Measurements from ENCODE around the gene CERS6.

The CERS6 gene

DNA sequence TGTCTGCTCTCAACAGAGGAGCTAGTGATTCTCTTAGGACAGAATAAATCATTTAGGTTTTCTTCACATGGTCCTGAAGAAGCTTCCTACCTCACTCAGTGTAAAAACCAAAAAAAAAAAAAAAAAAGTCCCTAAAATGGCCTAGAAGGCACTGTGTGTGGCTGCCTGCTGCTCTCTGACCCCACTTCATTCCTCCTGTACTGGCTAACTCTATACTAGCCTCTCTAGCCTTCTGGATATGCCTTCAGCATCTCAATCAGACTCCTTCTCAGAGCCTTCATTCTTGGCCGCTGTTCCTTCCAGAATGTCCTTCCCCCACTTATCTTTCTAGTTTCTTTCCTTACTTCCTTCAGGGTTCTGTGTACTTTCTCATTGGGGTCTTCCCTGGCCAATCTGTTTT, 82.1 kb downstream of the CERS6 start:
- DNase-seq = no peak

DNA sequence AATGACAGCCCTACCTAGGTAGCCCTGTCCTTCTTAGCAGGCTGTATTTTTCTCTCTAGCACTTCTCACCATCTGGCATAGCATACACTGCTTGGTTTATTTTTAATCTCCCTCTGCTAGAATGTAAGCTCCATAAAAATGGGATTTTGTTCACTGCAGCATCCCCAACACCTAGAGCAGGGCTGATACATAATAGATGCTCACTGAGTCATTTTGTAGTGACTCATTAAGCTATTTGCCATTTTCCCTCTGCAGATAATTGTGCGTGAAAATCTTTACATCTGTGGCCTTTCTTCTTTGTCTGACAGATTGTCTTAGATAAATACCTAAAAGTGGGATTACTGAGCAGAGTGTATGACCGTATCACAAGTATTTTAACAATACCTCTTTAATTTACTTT, 82.5 kb downstream of the CERS6 start:
- no peak for DNase-seq

DNA sequence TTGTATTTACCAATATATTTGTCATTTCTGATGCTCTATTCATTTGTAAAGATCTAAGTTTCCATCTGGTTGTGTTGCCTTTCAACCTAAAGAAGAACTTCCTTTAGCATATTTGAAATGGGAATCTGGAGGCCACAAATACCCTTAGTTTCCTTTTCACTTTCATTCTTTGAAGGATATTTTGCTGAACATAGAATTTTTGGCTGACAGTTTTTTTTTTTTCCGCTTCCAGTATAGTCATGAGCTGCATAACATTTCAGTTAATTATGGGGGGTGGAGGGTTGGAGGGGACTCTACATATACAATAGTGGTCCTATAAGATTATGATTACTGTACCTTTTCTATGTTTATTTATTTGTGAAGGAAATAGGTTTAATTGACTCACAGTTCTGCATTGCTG, 83.9 kb downstream of the CERS6 start:
- DNase-seq = no peak

DNA sequence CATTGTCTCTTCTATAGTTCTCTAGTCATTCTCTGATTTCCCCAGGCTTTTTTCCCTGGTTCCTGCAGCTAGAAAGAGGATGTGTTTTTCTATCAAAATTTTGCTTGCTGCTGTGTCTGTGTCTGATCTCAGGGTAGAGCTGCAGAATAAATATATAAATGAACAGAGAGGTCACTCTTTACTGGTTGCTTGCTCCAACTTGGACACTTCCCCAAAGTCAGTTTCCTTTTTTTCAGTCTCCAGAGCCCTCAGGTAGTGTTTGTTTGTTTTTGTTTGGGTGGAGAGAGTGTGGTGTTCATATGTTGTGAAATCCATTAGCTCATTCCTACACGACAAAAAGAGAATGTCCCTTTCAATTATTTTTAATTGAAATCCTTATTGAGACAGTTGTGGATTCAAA, 85.8 kb downstream of the CERS6 start:
- DNase-seq = no peak

DNA sequence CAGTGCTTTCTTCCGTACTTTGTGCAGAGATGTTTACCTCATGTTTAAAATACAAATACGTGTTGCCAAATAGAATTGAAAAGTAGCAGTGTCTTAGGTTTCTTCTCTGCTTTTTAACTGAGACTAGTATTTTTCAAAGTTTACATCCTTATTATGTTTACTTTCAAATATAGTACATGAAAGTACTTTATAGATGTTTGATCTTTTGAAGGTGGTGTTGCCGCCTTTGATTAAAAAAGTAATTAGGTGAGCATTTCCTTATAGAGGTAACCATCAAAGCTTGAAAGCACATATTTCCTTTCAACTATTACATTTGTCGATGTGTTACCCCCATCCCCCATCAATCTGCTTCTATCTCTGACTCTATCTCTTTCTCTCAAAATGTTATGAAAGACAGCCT, 87.0 kb downstream of the CERS6 start:
- DNase-seq = no peak

DNA sequence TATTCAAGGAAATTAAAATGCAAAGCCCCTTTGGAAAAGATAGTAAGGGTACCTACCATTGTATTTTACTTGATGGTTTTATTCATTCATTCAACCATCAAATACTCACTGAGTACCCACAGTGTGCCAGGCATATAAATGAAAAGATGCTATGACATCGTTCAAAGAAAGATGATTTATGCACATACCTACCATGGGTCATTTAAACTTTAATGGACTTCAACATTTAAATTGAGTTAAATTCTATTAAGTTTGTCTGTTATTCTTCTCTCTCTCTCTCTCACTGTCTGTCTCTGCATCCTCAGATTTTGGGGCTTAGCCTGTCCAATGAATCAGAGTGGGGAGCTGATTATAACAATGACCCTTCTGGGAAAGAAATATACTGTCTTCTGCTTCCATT, 87.9 kb downstream of the CERS6 start:
- no peak for DNase-seq

DNA sequence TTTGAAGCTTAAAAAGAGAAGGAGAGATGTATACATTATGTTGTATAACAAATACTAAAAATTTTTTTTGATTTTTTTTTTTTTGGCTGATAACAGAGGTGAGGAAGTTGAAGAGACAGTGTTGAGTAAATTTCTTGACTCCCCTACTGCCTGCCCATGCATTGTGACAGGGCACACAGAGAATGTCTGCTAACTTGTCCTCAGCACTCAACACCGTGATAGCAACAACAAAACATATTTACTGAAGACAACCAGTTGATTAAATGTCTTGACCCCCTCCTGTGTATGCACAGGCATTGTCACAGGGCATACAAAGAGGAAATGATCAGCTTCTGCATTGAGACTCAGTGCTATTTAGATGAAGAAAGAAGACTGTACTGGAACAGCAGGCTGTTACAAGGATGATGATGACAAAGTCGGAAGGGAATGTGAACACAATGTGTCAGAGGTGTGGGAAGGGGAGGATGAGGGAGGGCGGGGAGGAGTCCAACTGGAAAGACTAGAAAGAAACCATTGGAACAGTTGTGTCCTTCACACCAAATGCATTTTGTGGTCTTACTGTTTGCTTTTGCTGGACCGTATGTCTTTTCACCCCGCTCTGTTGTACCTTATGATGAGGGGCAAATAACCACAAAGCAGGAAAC, 89.5 kb downstream of the CERS6 start:
- no peak for DNase-seq

DNA sequence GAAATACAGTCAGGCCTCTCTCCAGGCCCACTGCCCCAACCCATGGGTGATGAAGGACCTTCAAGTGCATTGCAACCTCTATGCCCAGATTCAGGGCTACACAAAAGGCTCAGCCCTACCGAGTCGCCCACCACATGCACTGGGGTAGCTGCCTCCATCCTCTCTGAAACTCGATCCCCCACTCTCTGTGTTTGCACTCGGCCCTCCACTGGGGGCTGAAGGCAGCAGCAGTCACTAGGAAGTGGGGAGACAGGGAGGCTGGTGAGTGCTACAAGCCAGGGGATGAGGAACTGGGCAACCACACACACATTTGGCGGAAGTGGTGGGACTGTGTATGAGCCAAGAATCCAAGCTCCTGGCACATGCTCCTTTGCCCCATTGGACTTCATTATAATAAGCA, 94.6 kb downstream of the CERS6 start:
- no peak for DNase-seq

DNA sequence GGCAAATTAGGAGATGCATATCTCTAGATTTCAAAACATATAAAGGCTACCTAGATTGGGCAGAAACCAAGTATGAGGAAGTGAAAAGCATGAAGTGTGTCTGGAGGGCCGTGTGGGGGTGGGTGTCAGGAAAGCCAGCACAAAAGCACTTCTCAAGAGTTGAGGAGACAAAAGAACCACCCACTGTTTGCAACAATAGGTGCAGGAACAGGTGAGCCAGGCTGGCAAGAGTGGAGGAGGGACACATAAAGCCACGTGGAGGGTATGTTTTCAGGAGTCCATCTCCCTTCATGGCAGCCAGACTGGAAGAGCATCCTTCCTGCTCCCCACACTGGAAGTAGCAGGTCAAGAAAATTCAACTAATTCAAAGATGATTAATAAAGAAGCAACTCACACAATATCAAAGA, 96.4 kb downstream of the CERS6 start:
- no peak for DNase-seq

DNA sequence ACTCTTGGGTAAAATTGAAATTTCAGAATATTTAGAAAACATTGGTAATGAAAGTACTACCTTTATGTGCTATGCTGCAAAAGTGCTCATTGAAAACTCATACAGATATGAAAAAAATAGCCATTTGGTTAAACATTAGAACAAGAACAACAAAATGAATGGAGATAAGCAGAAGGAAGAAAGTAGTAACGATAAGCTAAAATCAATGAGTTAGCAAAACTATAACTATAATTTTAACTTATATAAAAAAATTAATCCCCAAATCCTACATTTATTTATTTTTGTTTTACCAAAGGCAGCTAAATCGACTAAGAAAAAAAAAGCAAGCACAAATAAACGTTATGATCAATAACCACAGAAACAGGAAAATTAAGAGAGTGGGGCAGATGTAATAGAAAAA, 99.2 kb downstream of the CERS6 start:
- no peak for DNase-seq

DNA sequence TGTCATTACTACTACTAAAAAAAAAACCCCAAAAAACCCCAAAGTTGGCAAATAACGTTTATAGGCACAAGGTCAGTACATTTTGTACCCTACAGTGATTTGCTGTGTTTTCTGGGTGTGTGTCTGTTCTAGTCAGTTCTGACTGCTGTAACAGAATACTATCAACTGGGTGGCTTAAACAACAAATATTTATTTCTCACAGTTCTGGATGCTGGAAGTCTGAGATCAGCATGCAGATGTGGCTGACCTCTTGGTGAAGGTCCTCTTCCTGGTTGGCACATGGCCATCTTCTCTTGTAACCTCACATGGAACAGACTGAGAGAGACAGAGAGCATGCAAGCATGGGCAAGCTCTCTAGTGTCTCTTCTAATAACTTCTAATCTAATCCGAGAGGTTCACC, 103.1 kb downstream of the CERS6 start:
- no peak for DNase-seq

DNA sequence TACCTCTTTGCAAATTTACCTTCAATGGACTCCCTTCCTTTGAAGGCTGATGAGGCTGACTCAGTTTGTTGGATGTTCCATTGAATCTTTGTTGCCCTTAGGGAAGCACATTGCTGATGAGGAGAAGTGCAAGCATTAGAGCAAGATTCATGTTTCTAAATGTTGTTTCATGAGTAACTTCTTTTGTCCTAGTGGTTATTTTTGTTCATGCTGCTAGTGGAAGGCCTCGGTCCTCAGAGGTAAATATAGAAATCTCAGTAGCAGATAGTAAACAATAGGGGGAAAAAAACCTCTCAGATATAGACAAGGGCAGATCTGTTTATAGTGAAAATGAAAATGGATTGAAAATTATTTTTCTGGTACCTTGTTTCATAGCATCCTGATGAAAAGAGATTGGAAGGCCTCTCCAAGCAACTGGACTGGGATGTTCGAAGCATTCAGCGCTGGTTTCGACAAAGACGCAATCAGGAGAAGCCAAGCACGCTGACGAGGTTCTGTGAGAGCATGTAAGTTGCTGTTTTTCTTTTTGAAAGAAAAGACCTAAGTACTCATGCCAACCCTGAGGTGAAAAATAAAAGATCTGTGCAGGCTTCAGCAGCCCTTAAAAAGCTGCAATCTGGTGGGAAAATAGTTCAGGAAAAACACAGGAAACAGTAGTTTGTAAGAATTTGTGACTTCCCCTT, 104.9 kb downstream of the CERS6 start:
- no peak for DNase-seq

DNA sequence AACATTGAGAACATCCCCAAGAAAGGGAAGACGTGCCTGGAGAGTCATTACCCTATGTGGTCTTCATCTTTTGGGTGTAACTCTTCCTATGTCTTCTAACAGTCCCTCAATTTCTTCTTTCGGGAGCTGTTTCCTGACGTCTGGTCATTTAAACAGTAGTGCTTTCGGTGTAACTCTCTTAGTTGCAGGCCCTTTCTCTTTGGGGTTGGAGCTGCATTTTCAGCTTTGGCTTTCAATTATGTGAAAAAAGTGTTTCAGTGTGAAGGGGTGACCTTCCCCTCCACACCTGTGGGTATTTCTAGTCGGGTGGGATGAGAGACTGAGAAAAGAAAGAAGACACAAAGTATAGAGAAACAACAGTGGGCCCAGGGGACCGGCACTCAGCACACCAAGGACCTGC, 105.9 kb downstream of the CERS6 start:
- DNase-seq = no peak

DNA sequence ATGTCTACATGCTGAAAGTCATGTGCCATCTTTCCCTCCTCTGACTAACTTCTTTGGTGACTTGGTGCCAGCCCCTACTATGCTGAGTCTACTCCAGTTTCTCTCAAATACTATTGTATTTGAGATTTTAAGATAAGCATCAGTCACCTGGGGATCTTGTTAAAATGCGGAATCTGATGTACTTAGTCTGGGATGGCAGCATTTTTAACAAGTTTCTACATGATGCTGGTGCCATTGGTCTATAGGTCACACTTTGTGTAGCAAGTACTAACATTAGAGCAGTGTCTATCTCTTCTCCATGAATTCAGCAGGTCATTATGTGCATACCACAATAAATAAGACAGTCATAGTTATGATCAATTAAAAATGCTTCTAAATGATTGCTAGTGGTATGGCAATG, 106.9 kb downstream of the CERS6 start:
- DNase-seq = no peak

DNA sequence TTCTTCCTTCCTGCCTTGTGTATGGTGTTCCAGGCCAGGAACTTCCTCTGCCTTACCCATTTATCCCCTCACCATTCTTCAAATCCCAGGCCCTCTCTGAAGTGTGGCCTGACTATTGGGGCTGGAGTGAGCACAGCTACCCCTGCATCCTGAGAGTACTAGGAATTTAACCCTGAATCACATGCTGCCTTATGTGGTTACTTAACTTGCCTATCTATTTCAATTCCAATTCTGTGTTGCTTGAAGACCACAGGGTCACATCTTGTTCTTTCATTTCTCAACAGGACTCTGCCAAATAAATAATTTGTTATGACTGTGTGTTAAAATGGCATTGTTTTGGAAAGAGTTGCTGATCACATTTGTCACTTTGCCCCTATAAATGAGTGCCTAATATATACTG, 108.6 kb downstream of the CERS6 start:
- DNase-seq = no peak

DNA sequence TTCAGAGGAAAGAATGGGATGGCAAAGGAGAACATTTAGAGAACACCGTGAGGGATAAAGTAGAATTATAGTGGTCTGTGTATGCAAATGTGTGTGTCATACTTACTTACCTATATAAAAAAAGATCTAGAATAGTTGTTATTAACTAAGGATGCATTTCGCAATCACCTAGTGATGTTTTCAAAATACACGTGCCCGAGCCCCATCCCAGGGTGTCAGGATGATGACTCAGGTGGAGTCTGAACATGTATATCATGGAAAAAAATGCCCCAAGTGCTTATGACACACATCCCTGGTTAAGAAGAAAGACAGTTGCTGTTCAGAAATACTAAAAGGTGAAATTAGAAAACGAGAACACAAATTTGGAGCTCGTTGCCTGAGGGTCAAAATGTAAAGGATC, 109.0 kb downstream of the CERS6 start:
- no peak for DNase-seq

DNA sequence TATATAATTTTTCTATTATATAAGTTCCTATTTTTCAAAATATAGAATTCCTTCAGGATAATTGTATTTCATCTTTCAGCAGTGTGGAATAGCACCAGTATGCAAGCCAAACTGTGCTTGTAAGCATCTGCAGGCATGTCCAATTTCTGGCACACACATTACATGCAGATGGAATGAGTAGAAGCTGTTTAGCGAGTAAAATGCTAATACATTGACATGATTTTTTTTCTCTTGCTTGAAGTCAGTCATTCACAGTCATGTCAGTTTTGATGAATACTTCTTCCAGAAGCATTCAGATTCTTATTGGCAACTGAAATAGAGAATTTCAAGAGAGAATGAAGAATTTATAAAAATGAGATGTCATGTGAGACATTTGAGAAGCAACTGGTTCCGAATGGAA, 109.4 kb downstream of the CERS6 start:
- no peak for DNase-seq

DNA sequence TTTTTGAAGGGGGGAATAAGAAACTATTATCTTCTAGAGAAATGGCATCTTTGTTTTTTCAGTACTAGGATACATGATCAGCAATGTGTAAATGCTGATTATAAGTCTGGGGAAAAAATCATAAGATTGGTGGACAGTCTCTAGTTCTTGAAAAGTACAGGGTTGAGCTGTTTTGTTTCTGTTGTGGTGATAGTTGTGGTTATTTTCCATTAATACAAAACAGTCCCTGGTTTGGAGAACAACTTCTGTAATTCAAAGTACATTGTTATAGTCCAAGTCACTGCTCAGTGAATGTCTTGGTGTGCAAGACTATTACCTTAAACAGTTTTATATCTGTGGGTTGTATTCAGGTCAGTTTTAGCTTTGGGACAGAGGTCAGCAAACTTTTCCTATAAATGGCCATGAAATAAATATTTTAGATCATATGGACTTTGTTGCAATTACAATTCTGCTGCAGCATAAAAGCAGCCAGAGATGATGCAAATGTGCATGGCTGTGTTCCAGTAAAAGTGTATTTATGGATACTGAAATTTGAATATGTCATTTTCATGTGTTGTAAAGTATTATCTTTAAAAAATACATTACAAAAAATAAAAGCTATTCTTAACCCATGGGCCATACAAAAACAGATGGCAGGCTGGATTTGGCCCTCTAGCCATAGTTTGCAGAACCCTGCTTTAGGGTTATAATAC, 111.0 kb downstream of the CERS6 start:
- DNase-seq = no peak

DNA sequence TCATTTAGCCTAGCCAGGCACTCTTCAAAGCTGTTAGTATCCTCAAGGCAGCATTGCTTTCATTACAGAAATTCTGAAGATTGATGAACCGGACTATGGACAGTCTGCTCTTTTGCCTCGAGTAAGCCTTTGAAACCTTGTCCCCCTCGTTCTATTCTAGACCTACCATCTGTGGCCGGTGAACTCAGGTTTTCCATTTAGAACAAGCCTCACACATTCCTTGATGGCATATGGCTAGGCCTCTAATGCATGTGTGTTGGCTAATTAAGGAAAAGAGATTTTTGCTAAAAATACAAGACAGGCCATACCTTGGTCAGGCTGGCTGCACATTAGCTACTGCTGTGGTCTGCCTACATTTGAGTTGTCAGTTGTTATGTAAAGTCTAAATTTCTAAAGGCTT, 111.8 kb downstream of the CERS6 start:
- DNase-seq = no peak

DNA sequence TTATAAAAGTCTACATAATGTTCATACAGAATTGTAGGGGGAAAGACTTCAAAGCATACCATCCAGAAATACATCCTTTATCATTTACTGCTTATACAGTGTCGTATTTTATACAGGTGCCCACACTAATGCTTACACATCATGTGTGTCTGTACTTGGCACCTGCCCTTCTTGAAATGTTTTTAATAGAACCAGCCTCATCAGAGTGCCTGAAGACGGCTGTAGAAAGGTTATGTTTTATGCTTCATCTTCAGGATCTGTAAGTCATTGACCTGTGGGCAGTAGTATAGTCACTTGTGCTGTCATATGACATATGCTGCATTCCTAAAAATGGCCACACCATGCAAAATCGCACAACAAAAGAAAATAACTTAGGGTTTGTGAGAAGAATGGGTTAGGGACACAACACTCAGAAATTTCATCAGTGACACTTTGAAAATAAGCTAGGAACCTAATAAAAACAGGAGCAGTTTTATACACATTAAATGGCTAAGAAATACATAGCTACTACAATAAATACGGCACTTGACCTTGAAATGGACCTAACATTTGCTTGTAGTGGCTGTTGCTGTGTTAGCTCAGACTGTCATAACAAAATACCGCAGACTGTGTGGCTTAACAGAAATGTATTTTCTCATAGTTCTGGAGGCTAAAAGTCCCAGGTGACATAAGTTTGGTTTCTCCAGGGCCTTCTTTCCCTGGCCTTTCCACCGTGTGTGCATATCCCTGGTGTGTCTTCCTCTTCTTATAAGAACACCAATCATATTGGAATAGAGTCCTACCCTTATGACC, 112.6 kb downstream of the CERS6 start:
- no peak for DNase-seq

DNA sequence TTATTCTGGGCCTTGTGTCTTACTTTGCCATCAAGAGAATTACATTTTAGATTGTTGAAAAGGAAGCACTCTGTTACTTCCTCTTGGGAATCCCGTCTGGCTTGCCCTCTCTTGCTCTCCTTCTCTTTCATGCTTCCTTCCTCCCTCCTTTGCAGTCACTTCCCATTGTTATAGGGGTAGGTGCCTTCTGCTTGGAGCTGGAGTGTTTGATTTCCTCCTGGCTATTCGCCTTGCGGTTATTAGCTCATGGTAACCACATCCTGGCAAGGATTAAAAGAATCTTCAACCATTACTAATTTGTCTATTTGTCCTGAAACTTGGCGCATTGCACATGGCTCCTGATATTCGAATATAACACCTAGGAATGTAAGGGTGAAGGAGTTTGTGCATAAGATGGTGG, 115.0 kb downstream of the CERS6 start:
- no peak for DNase-seq

DNA sequence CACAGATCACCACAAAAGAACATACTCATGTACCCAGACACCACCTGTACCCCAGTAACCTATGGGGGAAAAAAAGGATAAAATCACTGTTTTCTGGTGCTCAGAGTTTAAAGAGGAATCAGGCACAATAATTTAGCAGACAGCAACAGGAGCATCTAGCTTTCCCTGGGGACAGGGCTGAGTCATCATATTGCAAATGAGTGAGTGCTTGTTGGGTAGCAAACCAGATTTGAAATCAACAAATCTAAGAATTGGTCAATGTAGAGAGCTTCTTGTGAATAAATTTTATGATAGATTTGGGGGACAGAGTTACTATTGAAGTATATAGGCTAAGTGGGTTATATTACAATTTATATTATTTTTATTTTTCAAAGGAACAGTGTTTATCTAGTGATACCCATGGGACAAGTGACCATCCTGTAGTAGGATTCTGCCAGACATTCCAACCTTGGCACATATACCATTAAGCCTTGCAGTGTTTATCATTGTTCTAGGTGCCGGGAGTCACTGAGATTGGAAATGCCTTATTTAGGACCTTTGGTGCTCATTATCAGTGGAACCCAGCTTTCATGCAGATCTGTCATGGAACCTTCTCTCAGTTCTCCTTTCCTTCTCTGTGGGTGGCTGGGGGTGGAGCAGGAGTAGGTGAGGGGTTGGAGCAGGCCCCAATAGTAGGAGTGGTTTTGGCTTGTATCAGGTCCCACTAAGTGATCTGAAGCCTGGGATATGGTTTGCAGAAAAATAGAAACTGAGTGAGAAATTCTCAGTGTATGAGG, 117.2 kb downstream of the CERS6 start:
- no peak for DNase-seq

Data from stimulated activated CD4-positive, alpha-beta T cell treated with anti-CD3 and anti-CD28 coated beads, Interleukin-4, amount 100 ng/mL, for 24 hours (primary cell).